NB4 (cell line): Measurements from ENCODE around the gene FBXO9.

Experiments
- DNase-seq: peaks from one replicate; pipeline ENCODE4 v3.0.0; 2010; ENCODE audit warnings: low read depth
- H3K4me3 ChIP-seq: one replicate; pipeline ENCODE4 v1.5.1; 2011; ENCODE audit warnings: mild to moderate bottlenecking, low read depth, low read length, moderate library complexity
- MYC ChIP-seq: IDR thresholded peaks from 2 replicates; pipeline ENCODE4 v1.6.1; 2011; ENCODE audit warnings: low read depth, low read length
- POLR2A ChIP-seq: IDR thresholded peaks from 2 replicates; pipeline ENCODE4 v1.6.1; 2011; ENCODE audit warnings: mild to moderate bottlenecking; ENCODE audit not compliant: insufficient read length; ENCODE audit errors: extremely low read depth
- TF ChIP-seq, protein P1 (sequence below): IDR thresholded peaks from 2 replicates; pipeline ENCODE4 v1.6.1; 2011; ENCODE audit warnings: low read depth, low read length
- TF ChIP-seq, protein P2 (sequence below): IDR thresholded peaks from one replicate; pipeline ENCODE4 v1.5.1; 2012; ENCODE audit warnings: low read depth, low read length

The FBXO9 gene

DNA sequence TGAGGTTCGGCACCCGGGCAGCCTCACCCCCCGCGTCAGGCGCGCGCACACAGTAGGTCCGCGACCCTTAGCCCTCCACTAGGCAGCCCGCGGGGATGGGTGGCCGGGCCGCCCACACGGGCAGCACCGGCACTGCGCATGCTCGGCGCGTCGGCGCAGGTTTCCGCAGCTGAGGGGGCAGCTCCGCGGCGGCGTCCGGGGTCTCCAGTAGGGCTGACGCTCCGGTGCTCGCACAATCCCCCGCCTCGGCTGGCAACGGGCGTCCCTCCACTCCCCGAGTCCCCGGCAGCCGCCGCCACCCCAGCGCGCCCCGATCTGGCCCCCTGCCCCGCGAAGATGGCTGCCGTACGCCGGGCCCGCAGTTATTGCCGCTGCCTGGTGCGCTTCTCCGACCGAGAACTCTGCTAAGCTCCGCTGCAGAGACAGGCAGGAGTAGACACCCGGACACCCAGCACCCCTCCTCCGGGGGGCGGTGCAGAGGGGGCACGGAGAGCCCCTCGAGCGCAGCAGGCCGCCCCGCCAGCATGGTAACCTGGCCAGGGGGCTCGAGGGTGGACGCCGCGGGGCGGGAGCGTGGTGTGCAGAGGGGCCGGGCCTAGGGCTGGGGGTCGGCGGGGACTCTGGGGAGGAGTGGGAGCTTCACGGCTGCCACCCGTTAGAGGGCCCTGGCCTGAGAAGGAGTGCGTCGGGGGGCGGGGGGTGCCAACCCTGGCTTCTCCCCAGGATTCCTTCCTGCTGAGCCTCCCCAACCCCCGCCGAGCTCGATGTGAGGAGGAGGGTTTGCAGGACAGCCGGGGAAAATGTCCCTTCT, at the start of gene FBXO9:
TSS of gene FBXO9 (plus strand) at position 139 of the 811 bp plus-strand sequence. CDS start at position 525, 386 bp downstream.
- DNase-seq = peak; percentile 78
- peak; percentile 73 for TF ChIP-seq POLR2A
- TF ChIP-seq, protein P1, sequence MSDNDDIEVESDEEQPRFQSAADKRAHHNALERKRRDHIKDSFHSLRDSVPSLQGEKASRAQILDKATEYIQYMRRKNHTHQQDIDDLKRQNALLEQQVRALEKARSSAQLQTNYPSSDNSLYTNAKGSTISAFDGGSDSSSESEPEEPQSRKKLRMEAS = no peak; the same call in 1 of the 2 replicates
- H3K4me3 ChIP-seq = peak within 1 kb of the TSS; percentile 85

DNA sequence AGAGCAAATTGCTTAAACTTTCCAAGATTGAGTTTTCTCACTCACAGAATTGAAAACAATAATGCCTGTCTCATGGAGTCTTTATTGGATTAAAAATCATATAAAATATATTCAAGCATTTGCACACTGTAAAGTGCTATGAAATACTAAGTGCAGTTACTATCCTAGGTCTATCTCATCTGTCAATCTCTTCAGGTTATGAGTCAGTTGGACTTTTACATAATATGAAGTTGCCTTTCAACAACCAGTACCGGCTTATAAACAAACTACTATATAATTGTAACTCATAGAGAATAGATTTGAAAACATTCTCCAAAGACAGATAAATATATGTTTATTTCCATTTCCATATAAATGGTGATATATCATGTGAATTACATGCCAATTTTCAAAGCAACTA, 49.7 kb upstream of the FBXO9 start:
- no peak overlapping the region for H3K4me3 ChIP-seq
- TF ChIP-seq, protein P1 = no peak
- DNase-seq = no peak

DNA sequence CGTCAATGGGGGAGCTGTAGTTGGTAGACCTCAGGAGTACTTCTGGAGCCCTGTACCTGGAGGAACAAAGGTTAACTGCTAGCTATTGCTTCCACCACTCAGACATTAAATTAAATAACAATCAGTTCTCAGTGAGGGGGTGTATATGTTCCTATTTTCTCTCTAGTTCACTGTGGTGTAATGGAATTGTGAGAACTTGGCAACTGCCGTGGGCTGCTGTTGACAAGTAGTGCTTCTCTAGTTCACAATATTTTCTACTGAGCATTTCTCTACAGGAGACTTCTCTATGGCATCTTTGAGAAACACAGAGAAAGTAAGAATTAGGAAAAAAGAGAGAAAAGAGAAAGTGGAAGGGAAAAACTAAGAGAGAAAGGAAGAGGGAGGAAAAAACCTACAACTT, 46.8 kb upstream of the FBXO9 start:
- TF ChIP-seq, protein P2, sequence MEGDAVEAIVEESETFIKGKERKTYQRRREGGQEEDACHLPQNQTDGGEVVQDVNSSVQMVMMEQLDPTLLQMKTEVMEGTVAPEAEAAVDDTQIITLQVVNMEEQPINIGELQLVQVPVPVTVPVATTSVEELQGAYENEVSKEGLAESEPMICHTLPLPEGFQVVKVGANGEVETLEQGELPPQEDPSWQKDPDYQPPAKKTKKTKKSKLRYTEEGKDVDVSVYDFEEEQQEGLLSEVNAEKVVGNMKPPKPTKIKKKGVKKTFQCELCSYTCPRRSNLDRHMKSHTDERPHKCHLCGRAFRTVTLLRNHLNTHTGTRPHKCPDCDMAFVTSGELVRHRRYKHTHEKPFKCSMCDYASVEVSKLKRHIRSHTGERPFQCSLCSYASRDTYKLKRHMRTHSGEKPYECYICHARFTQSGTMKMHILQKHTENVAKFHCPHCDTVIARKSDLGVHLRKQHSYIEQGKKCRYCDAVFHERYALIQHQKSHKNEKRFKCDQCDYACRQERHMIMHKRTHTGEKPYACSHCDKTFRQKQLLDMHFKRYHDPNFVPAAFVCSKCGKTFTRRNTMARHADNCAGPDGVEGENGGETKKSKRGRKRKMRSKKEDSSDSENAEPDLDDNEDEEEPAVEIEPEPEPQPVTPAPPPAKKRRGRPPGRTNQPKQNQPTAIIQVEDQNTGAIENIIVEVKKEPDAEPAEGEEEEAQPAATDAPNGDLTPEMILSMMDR = no peak
- TF ChIP-seq, protein P1 = no peak
- TF ChIP-seq MYC (no peak), POLR2A (no peak)
- DNase-seq = no peak
- H3K4me3 ChIP-seq = no peak overlapping the region

DNA sequence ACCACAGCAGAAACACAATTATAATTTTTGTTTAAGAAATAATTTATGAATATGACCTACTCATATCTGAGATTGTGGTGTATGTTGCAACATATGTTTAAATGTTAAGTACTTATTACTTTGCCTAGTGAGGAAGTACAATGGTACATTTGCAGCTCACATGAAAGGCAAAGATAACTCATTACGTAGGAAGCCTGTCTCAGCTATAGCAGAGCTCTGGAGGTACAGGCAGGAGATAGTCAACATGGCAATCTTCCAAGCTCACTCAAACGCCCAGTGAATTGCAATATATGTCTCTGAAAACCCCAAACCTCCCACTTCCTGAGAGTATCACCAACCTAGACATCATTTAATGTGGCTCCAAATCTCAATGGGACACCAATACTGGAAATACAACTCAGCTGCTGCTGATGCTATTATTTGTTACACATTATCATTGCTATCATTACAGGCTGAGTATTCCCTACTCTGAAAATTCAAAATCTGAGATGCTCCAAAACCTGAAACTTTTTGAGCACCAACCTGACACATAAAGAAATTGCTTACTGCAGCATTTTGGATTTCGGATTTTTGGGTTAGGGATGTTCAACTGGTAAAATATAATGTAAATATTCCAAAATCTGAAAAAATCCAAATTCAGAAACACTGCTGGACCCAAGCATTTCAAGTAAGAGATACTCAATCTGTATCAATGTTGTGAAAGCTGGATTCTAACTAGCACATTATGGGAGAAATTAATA, 45.0 kb upstream of the FBXO9 start:
- TF ChIP-seq, protein P2 = no peak
- peak; percentile 6 for DNase-seq
- no peak overlapping the region for H3K4me3 ChIP-seq

DNA sequence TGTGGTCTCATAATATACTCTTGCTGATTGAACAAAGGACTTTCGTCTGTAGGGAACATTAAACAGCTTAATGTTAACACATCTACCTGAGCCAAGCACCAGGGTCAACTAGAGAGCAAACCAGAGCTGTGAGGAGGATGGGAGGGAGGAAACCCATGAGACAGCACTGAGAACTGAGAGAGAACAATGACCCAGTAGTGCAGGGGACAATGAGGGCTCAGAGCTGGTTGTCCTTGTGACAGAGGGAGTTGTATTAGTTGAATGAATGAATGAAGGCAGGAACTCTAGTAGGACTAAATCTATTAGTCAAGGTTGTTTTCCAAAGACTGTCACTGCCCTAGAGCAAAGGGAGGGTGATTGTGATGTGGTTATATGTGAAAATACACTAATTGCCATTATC, 41.9 kb upstream of the FBXO9 start:
- H3K4me3 ChIP-seq = no peak overlapping the region
- TF ChIP-seq MYC (no peak), POLR2A (no peak)
- TF ChIP-seq, protein P2 = no peak
- TF ChIP-seq, protein P1 = no peak
- DNase-seq = no peak

DNA sequence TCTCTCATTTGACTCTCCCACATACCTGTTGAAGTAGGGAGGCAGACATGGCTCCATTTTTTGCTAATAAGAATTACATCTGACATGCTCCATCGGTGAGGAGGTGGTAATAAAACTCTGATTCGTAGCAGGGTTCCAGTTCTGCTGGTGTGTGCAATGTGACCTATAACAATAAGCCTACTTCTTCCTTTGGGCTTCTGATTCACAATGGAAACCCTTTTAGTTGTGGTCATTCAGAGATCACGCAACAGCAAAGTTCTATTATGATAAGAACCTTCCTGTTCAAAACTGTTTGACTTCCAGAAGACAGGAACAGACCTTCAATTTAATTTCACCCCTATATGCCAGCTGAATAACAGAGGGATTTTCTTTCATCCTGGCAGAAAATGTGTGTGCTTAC, 38.7 kb upstream of the FBXO9 start:
- TF ChIP-seq POLR2A = no peak
- TF ChIP-seq, protein P2 = no peak
- TF ChIP-seq, protein P1 = no peak
- DNase-seq = no peak
- no peak overlapping the region for H3K4me3 ChIP-seq
